ENCODE measurements around the gene KLK2. TPM values are rescaled to one million over a fixed set of nuclear protein-coding genes. Genes with fewer than 3 reads are reported as not detected.
A peak's percentile ranks its signal among the peaks of the same experiment; 100 is the strongest.

The KLK2 gene
- total RNA-seq, 1 experiment from 2014 or later = not detected

DNA sequence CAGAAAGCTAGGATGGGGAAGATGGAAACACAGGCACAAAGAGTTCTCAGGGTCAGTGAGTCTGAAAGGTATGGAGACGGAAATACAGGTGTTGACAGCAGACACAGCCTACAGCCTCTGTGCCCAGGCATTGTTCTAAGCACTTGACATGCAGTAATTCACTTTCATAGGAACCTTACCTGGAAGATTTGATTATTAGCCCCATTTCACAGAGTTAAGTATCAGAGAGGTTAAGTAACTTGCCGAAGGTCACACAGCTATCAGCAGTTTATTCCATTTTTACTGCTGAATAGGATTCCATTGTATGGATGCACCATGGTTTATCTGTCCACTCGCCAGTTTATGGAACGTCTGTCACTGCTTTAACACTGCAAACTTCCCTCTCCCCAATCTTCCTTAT, 24.8 kb downstream of the KLK2 start (continued):
- TF ChIP-seq SP1 (IDR thresholded peaks at IDR 0.05; ENCODE audit: low read depth) (no peak), JUND (IDR thresholded peaks at IDR 0.05) (no peak), FOSL1 (IDR thresholded peaks at IDR 0.05; ENCODE audit: low read depth) (no peak), EZH2 (IDR thresholded peaks at IDR 0.05) (no peak), CEBPB (IDR thresholded peaks at IDR 0.05; ENCODE audit: low read depth) (no peak)
- TF ChIP-seq, protein P1, sequence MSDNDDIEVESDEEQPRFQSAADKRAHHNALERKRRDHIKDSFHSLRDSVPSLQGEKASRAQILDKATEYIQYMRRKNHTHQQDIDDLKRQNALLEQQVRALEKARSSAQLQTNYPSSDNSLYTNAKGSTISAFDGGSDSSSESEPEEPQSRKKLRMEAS (IDR thresholded peaks at IDR 0.05) = no peak
- TF ChIP-seq, protein P2, sequence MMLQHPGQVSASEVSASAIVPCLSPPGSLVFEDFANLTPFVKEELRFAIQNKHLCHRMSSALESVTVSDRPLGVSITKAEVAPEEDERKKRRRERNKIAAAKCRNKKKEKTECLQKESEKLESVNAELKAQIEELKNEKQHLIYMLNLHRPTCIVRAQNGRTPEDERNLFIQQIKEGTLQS (IDR thresholded peaks at IDR 0.05) = no peak

DNA sequence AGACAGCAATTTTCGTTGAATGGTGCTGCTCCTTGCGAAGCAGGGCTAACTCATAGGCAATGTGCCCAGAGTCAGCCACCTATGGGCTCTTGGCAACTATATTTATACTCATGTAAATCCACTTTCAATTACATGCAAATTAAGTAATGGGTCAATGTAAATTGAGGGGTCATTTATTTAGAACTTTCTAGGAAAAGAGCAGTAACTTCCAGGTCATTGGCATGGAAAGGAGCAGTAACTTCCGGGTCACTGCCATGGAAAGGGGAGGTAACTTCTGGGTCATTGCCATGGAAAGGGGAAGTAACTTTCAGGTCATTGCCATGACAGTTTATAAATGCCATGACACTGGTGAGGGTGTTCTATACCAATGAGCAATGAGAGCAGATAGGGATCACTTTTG, 26.3 kb downstream of the KLK2 start:
- ChIA-PET RAD21 (ENCODE audit: low non-redundant PET in 1 of 2, low total read pairs in 2 of 2, uncharacterized antibody in 2 of 2, unreplicated experiment in 2 of 2) (no interaction called here), POLR2A (no interaction called here), CTCF (no interaction called here)
- intact Hi-C loops (cut with micrococcal nuclease) = no loop called here
- no peaks in the 10 kb centered on the region for H4K20me1 ChIP-seq (ENCODE audit: insufficient read depth)
- ATAC-seq = no peak
- no peak for DNase-seq (ENCODE audit: low read depth, low spot score)
- H3K79me2 ChIP-seq (ENCODE audit: insufficient read depth, low read length) = no peaks in the 10 kb centered on the region
- H3K9me3 ChIP-seq (ENCODE audit: control insufficient read depth in 1 of 2, insufficient read depth in 1 of 2, low read depth in 1 of 2, low read length in 2 of 2) = no peaks in the 10 kb centered on the region
- no TSS peak for BruUV-seq (replicated peaks)
- peak overlapping the region; percentile 44 for H2AFZ ChIP-seq (ENCODE audit: low read depth, low read length, poor library complexity, severe bottlenecking)
- H3K27ac ChIP-seq (ENCODE audit: low read depth, low read length) = no peak overlapping the region
- H3K9me2 ChIP-seq (ENCODE audit: insufficient read depth) = no peaks in the 10 kb centered on the region
- H3K36me3 ChIP-seq (ENCODE audit: control insufficient read depth in 1 of 2, insufficient read depth in 2 of 2, low read length in 2 of 2) = no peaks in the 10 kb centered on the region
- H3K4me1 ChIP-seq (ENCODE audit: control insufficient read depth in 1 of 2, insufficient read depth in 2 of 2, low read length in 2 of 2) = peaks cover 4 to 15% of the 10 kb centered on the region in 2 experiments; a peak in 3 of 4 replicates
- no peaks in the 10 kb centered on the region for H3K27me3 ChIP-seq (ENCODE audit: insufficient read depth, low read length)
- H3K9ac ChIP-seq (ENCODE audit: low read length) = no peak overlapping the region
- H3K4me2 ChIP-seq (ENCODE audit: low read length) = no peak overlapping the region
- H3K4me3 ChIP-seq (replicated peaks in 1 of 2; ENCODE audit: low read depth in 1 of 2, low read length in 2 of 2) = no peak overlapping the region
- TF ChIP-seq EZH2phosphoT487 (IDR thresholded peaks at IDR 0.05; ENCODE audit: borderline replicate concordance) (no peak), FOSL1 (IDR thresholded peaks at IDR 0.05; ENCODE audit: low read depth) (no peak), TCF7L2 (IDR thresholded peaks at IDR 0.05; ENCODE audit: borderline replicate concordance, extremely low read depth, insufficient read depth, insufficient read length) (no peak), ZFX (IDR thresholded peaks at IDR 0.05) (no peak), ELF1 (IDR thresholded peaks at IDR 0.05; ENCODE audit: borderline replicate concordance, low read depth) (no peak), SP1 (IDR thresholded peaks at IDR 0.05; ENCODE audit: low read depth) (no peak), POLR2A (IDR thresholded peaks at IDR 0.05; ENCODE audit: borderline replicate concordance, extremely low read depth, insufficient read depth, insufficient read length) (no peak), POLR2AphosphoS5 (IDR thresholded peaks at IDR 0.05; ENCODE audit: low read depth, low read length) (no peak), RAD21 (IDR thresholded peaks at IDR 0.05; ENCODE audit: low read depth) (no peak), CEBPB (IDR thresholded peaks at IDR 0.05; ENCODE audit: low read depth) (no peak), SRF (IDR thresholded peaks at IDR 0.05; ENCODE audit: low read depth) (no peak), SIN3A (IDR thresholded peaks at IDR 0.05; ENCODE audit: low read depth) (no peak)
- TF ChIP-seq, protein P2 (IDR thresholded peaks at IDR 0.05) = no peak
- TF ChIP-seq, protein P3, sequence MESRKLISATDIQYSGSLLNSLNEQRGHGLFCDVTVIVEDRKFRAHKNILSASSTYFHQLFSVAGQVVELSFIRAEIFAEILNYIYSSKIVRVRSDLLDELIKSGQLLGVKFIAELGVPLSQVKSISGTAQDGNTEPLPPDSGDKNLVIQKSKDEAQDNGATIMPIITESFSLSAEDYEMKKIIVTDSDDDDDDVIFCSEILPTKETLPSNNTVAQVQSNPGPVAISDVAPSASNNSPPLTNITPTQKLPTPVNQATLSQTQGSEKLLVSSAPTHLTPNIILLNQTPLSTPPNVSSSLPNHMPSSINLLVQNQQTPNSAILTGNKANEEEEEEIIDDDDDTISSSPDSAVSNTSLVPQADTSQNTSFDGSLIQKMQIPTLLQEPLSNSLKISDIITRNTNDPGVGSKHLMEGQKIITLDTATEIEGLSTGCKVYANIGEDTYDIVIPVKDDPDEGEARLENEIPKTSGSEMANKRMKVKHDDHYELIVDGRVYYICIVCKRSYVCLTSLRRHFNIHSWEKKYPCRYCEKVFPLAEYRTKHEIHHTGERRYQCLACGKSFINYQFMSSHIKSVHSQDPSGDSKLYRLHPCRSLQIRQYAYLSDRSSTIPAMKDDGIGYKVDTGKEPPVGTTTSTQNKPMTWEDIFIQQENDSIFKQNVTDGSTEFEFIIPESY (IDR thresholded peaks at IDR 0.05; ENCODE audit: extremely low read depth, insufficient replicate concordance, low read length) = no peak
- TF ChIP-seq, protein P1 (IDR thresholded peaks at IDR 0.05) = no peak
- TF ChIP-seq, protein P4, sequence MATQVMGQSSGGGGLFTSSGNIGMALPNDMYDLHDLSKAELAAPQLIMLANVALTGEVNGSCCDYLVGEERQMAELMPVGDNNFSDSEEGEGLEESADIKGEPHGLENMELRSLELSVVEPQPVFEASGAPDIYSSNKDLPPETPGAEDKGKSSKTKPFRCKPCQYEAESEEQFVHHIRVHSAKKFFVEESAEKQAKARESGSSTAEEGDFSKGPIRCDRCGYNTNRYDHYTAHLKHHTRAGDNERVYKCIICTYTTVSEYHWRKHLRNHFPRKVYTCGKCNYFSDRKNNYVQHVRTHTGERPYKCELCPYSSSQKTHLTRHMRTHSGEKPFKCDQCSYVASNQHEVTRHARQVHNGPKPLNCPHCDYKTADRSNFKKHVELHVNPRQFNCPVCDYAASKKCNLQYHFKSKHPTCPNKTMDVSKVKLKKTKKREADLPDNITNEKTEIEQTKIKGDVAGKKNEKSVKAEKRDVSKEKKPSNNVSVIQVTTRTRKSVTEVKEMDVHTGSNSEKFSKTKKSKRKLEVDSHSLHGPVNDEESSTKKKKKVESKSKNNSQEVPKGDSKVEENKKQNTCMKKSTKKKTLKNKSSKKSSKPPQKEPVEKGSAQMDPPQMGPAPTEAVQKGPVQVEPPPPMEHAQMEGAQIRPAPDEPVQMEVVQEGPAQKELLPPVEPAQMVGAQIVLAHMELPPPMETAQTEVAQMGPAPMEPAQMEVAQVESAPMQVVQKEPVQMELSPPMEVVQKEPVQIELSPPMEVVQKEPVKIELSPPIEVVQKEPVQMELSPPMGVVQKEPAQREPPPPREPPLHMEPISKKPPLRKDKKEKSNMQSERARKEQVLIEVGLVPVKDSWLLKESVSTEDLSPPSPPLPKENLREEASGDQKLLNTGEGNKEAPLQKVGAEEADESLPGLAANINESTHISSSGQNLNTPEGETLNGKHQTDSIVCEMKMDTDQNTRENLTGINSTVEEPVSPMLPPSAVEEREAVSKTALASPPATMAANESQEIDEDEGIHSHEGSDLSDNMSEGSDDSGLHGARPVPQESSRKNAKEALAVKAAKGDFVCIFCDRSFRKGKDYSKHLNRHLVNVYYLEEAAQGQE (IDR thresholded peaks at IDR 0.05; ENCODE audit: low read depth) = no peak

All from HCT116 (cell line).